ENCODE data around the gene DNM3.

DNM3 gene

DNA sequence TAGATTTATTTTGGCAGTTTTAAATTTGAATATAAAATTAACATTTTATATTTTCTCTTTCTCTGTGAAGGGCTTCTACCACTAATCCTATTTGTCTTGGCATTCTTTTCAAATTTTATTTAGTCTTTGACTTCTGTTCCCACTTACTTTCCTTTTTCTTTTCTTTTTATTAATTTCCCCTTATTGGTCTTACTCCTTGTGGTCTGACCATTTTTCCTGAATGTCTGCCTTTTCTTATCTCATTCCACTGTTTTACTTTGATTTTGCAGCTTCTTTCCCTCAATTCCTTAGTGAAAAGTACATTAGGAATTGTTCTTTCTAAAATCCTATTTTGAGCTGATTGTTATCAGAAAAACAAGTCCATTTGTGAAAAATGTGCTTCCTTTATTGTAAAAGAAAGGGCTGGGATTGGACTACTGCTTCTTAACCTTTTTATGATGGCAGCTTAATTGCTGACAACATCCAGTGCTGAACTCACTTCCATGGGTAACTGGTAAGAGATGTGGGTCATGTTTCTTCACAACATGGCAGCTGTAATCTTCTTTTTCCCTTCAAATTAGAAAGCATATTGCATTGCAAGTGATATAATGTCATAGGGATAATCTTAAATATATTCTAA lies 284.6 kb downstream of the DNM3 start:
- TF ChIP-seq, protein P1, sequence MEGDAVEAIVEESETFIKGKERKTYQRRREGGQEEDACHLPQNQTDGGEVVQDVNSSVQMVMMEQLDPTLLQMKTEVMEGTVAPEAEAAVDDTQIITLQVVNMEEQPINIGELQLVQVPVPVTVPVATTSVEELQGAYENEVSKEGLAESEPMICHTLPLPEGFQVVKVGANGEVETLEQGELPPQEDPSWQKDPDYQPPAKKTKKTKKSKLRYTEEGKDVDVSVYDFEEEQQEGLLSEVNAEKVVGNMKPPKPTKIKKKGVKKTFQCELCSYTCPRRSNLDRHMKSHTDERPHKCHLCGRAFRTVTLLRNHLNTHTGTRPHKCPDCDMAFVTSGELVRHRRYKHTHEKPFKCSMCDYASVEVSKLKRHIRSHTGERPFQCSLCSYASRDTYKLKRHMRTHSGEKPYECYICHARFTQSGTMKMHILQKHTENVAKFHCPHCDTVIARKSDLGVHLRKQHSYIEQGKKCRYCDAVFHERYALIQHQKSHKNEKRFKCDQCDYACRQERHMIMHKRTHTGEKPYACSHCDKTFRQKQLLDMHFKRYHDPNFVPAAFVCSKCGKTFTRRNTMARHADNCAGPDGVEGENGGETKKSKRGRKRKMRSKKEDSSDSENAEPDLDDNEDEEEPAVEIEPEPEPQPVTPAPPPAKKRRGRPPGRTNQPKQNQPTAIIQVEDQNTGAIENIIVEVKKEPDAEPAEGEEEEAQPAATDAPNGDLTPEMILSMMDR (IDR thresholded peaks at IDR 0.05; ENCODE audit: low read depth, low read length, poor library complexity, severe bottlenecking): no peak
- TF ChIP-seq EZH2phosphoT487 (IDR thresholded peaks at IDR 0.05; ENCODE audit: borderline replicate concordance, low read length): no peak
- no peak overlapping the region for H3K4me3 ChIP-seq (ENCODE audit: low read length)
- no peaks in the 10 kb centered on the region for H3K79me2 ChIP-seq (ENCODE audit: control insufficient read depth, low read length)
- H3K36me3 ChIP-seq (ENCODE audit: control insufficient read depth, low read length): no peaks in the 10 kb centered on the region
- no peaks in the 10 kb centered on the region for H4K20me1 ChIP-seq (ENCODE audit: control insufficient read depth, insufficient read depth, low read depth, low read length)
- H3K4me1 ChIP-seq (ENCODE audit: control insufficient read depth, low read length): no peaks in the 10 kb centered on the region
- no peaks in the 10 kb centered on the region for H3K27me3 ChIP-seq (ENCODE audit: control insufficient read depth, low read length)
- no peaks in the 10 kb centered on the region; the same call in 1 of the 2 replicates for H3K9me3 ChIP-seq (ENCODE audit: control insufficient read depth, insufficient read depth, low read length)
- H3K9me2 ChIP-seq (replicated peaks; ENCODE audit: control insufficient read depth, low read length): no peaks in the 10 kb centered on the region
- H3K27ac ChIP-seq (ENCODE audit: low read depth, low read length): no peak overlapping the region
- H3K4me2 ChIP-seq (ENCODE audit: low read length): no peak overlapping the region
- H3F3A ChIP-seq (ENCODE audit: control insufficient read depth, insufficient read depth): no peaks in the 10 kb centered on the region

DNA sequence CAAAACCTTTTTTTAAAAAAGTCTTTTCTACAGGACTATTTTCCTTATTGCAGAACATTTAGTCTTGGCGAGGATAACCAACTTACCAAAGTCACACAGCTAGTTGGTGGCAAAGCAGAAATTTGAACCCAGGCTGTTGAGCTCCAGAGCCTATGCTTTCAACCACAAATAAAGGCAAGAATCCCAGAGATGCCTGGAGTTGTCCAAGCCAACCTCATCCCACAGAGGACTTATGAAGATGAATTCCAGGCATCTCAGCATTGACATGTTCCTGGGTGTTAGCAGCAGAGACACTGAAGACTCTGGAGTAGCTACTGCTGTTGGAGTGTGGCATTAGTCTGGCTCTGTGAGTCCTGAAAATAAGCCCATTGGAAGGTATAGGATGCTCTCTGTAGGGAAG lies 291.5 kb downstream of the DNM3 start:
- TF ChIP-seq, protein P1 (IDR thresholded peaks at IDR 0.05; ENCODE audit: low read depth, low read length, poor library complexity, severe bottlenecking): no peak
- no peak for TF ChIP-seq EZH2phosphoT487 (IDR thresholded peaks at IDR 0.05; ENCODE audit: borderline replicate concordance, low read length)
- H4K20me1 ChIP-seq (ENCODE audit: control insufficient read depth, insufficient read depth, low read depth, low read length): no peaks in the 10 kb centered on the region
- H3K27ac ChIP-seq (ENCODE audit: low read depth, low read length): no peak overlapping the region
- no peaks in the 10 kb centered on the region for H3K79me2 ChIP-seq (ENCODE audit: control insufficient read depth, low read length)
- no peak overlapping the region for H3K4me2 ChIP-seq (ENCODE audit: low read length)
- no peaks in the 10 kb centered on the region for H3F3A ChIP-seq (ENCODE audit: control insufficient read depth, insufficient read depth)
- no peaks in the 10 kb centered on the region for H3K36me3 ChIP-seq (ENCODE audit: control insufficient read depth, low read length)
- H3K9me3 ChIP-seq (ENCODE audit: control insufficient read depth, insufficient read depth, low read length): no peaks in the 10 kb centered on the region
- no peaks in the 10 kb centered on the region for H3K27me3 ChIP-seq (ENCODE audit: control insufficient read depth, low read length)
- no peaks in the 10 kb centered on the region for H3K9me2 ChIP-seq (replicated peaks; ENCODE audit: control insufficient read depth, low read length)
- no peak overlapping the region for H3K4me3 ChIP-seq (ENCODE audit: low read length)
- H3K4me1 ChIP-seq (ENCODE audit: control insufficient read depth, low read length): no peaks in the 10 kb centered on the region

DNA sequence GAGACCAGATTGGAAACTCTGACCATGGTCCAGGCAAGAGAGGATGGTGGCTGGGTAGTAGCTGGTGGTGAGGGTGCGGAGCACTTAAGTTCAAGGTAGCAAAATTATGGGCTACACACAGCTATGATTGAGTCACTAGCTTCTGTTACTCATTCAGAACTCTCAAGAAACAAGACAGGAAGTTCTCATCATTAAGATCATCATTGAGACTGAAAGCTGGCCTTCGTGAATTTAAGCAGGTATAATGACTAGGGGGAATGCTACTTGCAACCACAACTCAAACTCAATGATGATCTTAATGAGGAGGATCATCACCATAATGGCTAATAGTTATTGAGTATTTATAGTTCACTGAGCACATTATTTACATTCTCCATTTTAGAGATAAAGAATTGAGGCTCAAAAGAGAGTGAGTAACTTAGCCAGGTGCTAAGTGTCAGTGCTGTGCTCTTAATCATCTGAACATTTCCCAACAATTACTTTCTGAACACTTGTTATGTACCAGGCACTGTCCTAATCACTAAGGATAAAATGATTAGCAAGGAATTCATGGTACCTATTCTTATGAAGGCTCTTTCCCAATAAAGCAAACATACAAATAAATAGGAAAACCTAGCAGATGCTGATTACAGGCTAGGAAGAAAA lies 292.9 kb downstream of the DNM3 start:
- no peaks in the 10 kb centered on the region for H3K36me3 ChIP-seq (ENCODE audit: control insufficient read depth, low read length)
- no peaks in the 10 kb centered on the region for H3F3A ChIP-seq (ENCODE audit: control insufficient read depth, insufficient read depth)
- no peak overlapping the region for H3K4me3 ChIP-seq (ENCODE audit: low read length)
- H3K4me2 ChIP-seq (ENCODE audit: low read length): no peak overlapping the region
- H3K4me1 ChIP-seq (ENCODE audit: control insufficient read depth, low read length): no peaks in the 10 kb centered on the region
- no peaks in the 10 kb centered on the region for H3K9me2 ChIP-seq (replicated peaks; ENCODE audit: control insufficient read depth, low read length)
- H3K27ac ChIP-seq (ENCODE audit: low read depth, low read length): no peak overlapping the region
- H3K79me2 ChIP-seq (ENCODE audit: control insufficient read depth, low read length): no peaks in the 10 kb centered on the region
- H3K9me3 ChIP-seq (ENCODE audit: control insufficient read depth, insufficient read depth, low read length): no peaks in the 10 kb centered on the region
- no peaks in the 10 kb centered on the region for H4K20me1 ChIP-seq (ENCODE audit: control insufficient read depth, insufficient read depth, low read depth, low read length)
- TF ChIP-seq, protein P1 (IDR thresholded peaks at IDR 0.05; ENCODE audit: low read depth, low read length, poor library complexity, severe bottlenecking): no peak
- H3K27me3 ChIP-seq (ENCODE audit: control insufficient read depth, low read length): no peaks in the 10 kb centered on the region

Data from DOHH2 (cell line).